Measurements from ENCODE around the gene VDAC1.

- TF ChIP-seq GATA2 (IDR thresholded peaks at IDR 0.05; ENCODE audit: low read depth, low read length) (no peak), GATA3 (IDR thresholded peaks at IDR 0.05; ENCODE audit: low read depth, low read length) (no peak)
Measured at GRCh38 chr5:134026521-134027287, 21.9 kb upstream of the VDAC1 start.

All from SH-SY5Y (cell line).